ENCODE results near the gene PEG3. TPM values are rescaled to one million over a fixed set of nuclear protein-coding genes. Genes with fewer than 3 reads are reported as not detected.

The PEG3 gene
- total and polyA plus RNA-seq, 12 donors: 1.8 to 10.3 (median 7.5) TPM

- Histone ChIP-seq H3K27ac (no peak overlapping the region), H3K9me3 (peaks cover 0 to 76% (median 3%) of the 10 kb centered on the region in 11 donors), H3K27me3 (no peaks in the 10 kb centered on the region), H3K4me1 (no peaks in the 10 kb centered on the region), H3K4me3 (no peak overlapping the region), H3K36me3 (no peaks in the 10 kb centered on the region)
- TF ChIP-seq CTCF (IDR thresholded peaks at IDR 0.05): no peak
- intact Hi-C loops (cut with DNase I): no loop called here
- ATAC-seq (no peak), DNase-seq (no peak)
- WGBS, 2 donors: 76 to 88% methylated on average over 5 of the region's 5 CpGs
These were observed 33.0 kb upstream of the PEG3 start for GRCh38 chr19:56873493-56873892.

- H3K4me3 ChIP-seq: no peak overlapping the region
- DNase-seq (no peak), ATAC-seq (no peak)
- intact Hi-C loops (cut with DNase I): no loop called here
- no peaks in the 10 kb centered on the region for H3K4me1 ChIP-seq
- peaks cover 0 to 63% (median 3%) of the 10 kb centered on the region in 11 donors for H3K9me3 ChIP-seq
- 83 to 87% methylated on average over 8 of the region's 8 CpGs for WGBS, 2 donors
- no peaks in the 10 kb centered on the region for H3K36me3 ChIP-seq
- H3K27me3 ChIP-seq: peaks cover 0 to 7% (median under 1%) of the 10 kb centered on the region in 7 donors
- no peak overlapping the region for H3K27ac ChIP-seq
- no peak for TF ChIP-seq CTCF (IDR thresholded peaks at IDR 0.05)
These were observed 29.4 kb upstream of the PEG3 start for GRCh38 chr19:56869886-56870285.

GRCh38 chr19:56868446-56868845 lies 27.9 kb upstream of the PEG3 start:
- no peak overlapping the region for H3K4me3 ChIP-seq

GRCh38 chr19:56866538-56866937 lies 26.0 kb upstream of the PEG3 start:
- no peak for DNase-seq
- Histone ChIP-seq H3K4me3 (no peak overlapping the region), H3K27ac (no peak overlapping the region), H3K4me1 (no peaks in the 10 kb centered on the region), H3K27me3 (peaks cover 0 to 18% (median 11%) of the 10 kb centered on the region in 7 donors), H3K9me3 (peaks cover 0 to 66% (median 0%) of the 10 kb centered on the region in 11 donors), H3K36me3 (no peaks in the 10 kb centered on the region)
- intact Hi-C loops (cut with DNase I): no loop called here
- TF ChIP-seq CTCF (IDR thresholded peaks at IDR 0.05): no peak
- no peak for ATAC-seq
- 23 to 37% methylated on average over 2 of the region's 2 CpGs for WGBS, 2 donors

More at GRCh38 chr19:56868446-56868845, 27.9 kb upstream of the PEG3 start:
- Histone ChIP-seq H3K27me3 (peaks cover 0 to 15% (median 11%) of the 10 kb centered on the region in 7 donors), H3K4me1 (no peaks in the 10 kb centered on the region), H3K9me3 (peaks cover 0 to 68% (median 0%) of the 10 kb centered on the region in 11 donors), H3K36me3 (no peaks in the 10 kb centered on the region), H3K27ac (no peak overlapping the region)
- 89 to 93% methylated on average over 1 of the region's 1 CpG for WGBS, 2 donors
- intact Hi-C loops (cut with DNase I): no loop called here
- DNase-seq: no peak
- ATAC-seq: no peak
- TF ChIP-seq CTCF (IDR thresholded peaks at IDR 0.05): no peak

Measured in heart right ventricle (tissue), 16 donors.